Prostate gland (tissue), 2 donors: ENCODE measurements around the gene MORC3. TPM values are rescaled to one million over a fixed set of nuclear protein-coding genes. Genes with fewer than 3 reads are reported as not detected.
A peak's percentile ranks its signal among the peaks of the same experiment; 100 is the strongest.

ENCODE experiments used
- DNase-seq: peaks from one replicate; pipeline ENCODE4 v3.0.0-alpha.2; 2019; ENCODE audit warnings: low spot score
- H3K27ac ChIP-seq, 2 donors: fragments of 200-600 bp; sonication (generic); 2 replicates each; pipeline ENCODE4 v1.5.1; 2017 to 2019
- H3K27me3 ChIP-seq: fragments of 200-600 bp; sonication (generic); replicated peaks from 2 replicates; pipeline ENCODE4 v1.5.1; 2019; ENCODE audit not compliant: insufficient read depth
- H3K36me3 ChIP-seq, 2 donors: fragments of 200-600 bp; sonication (generic); 1 replicate in 1 of 2; 2 replicates in 1 of 2; pipeline versions ENCODE4 v1.5.1 to v1.8.1; 2017 to 2019
- H3K4me1 ChIP-seq: fragments of 200-600 bp; sonication (generic); replicated peaks from 2 replicates; pipeline ENCODE4 v1.5.1; 2019
- H3K4me3 ChIP-seq, 2 donors: fragments of 200-600 bp; sonication (generic); 2 replicates each; pipeline ENCODE4 v1.5.1; 2017 to 2019
- H3K9me3 ChIP-seq: fragments of 200-600 bp; sonication (generic); 2 replicates; pipeline ENCODE4 v1.5.1; 2017
- POLR2A ChIP-seq: fragments of 450-650 bp; IDR thresholded peaks from one replicate; pipeline ENCODE4 v1.6.1; 2016; ENCODE audit warnings: antibody characterized with exemption, mild to moderate bottlenecking
- POLR2AphosphoS5 ChIP-seq: sonication (generic); formaldehyde crosslinking; IDR thresholded peaks from one replicate; pipeline ENCODE4 v1.6.1; 2017; ENCODE audit warnings: antibody characterized with exemption
- WGBS: methylation state at CpG from one replicate; pipeline ENCODE4 v1.1.5; 2018; 5-methylcytosine and 5-hydroxymethylcytosine counted together
- intact Hi-C: fragments of 100-400 bp; cut with DNase I; formaldehyde crosslinking; loops from one replicate; pipeline ENCODE4 v1.14.2; 2022
- total RNA-seq, 2 donors: library from RNA; depleted of rRNA; stranded (reverse); fragments of >200 nt; gene quantifications; one replicate each; pipeline ENCODE4 v1.1.0, GENCODE V29; 2016
- TF ChIP-seq, protein P1 (sequence below), 4 experiments: fragments of 200-600 bp in 2 of 4; fragments of 450-650 bp in 2 of 4; sonication (generic) in 2 of 4; IDR thresholded peaks; 1 replicate in 3 of 4; 2 replicates in 1 of 4; pipeline ENCODE4 v1.5.1; 2016 to 2019; ENCODE audit warnings: antibody characterized with exemption in 4 of 4, mild to moderate bottlenecking in 2 of 4, moderate library complexity in 2 of 4

Gene MORC3
- total RNA-seq, 2 donors from 2014 or later: 34.8 to 42.0 TPM

DNA sequence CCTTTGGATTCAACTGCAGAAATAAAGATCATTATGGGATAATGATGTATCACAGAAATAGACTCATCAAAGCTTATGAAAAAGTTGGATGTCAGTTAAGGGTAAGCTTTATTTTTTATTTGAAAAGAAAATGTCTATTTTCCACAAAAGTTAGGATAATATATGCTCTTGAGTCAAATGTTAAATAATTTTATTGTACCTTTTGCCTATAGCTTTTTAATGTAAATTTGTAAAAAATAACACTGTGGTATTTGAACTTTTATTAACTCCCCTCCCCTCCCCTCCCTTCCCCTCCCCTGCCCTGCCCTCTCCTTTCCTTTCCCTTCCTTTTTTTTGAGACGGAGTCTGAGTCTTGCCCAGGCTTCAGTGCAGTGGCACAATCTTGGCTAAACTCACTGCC, 24.9 kb downstream of the MORC3 start:
- intact Hi-C loops: no loop called here
- H3K27ac ChIP-seq: no peak overlapping the region
- H3K4me3 ChIP-seq: no peak overlapping the region
- no peaks in the 10 kb centered on the region for H3K27me3 ChIP-seq
- H3K36me3 ChIP-seq: peaks cover 0 to 8% of the 10 kb centered on the region in 2 donors
- TF ChIP-seq, protein P1, sequence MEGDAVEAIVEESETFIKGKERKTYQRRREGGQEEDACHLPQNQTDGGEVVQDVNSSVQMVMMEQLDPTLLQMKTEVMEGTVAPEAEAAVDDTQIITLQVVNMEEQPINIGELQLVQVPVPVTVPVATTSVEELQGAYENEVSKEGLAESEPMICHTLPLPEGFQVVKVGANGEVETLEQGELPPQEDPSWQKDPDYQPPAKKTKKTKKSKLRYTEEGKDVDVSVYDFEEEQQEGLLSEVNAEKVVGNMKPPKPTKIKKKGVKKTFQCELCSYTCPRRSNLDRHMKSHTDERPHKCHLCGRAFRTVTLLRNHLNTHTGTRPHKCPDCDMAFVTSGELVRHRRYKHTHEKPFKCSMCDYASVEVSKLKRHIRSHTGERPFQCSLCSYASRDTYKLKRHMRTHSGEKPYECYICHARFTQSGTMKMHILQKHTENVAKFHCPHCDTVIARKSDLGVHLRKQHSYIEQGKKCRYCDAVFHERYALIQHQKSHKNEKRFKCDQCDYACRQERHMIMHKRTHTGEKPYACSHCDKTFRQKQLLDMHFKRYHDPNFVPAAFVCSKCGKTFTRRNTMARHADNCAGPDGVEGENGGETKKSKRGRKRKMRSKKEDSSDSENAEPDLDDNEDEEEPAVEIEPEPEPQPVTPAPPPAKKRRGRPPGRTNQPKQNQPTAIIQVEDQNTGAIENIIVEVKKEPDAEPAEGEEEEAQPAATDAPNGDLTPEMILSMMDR (IDR thresholded peaks at IDR 0.05): no peak
- no peak for TF ChIP-seq POLR2A
- TF ChIP-seq POLR2AphosphoS5: no peak
- H3K4me1 ChIP-seq: no peaks in the 10 kb centered on the region
- H3K9me3 ChIP-seq: no peaks in the 10 kb centered on the region
- 88% methylated on average over 1 of the region's 1 CpG for WGBS
- no peak for DNase-seq

GRCh38 chr21:36347278-36347961, 27.4 kb downstream of the MORC3 start:
- H3K27ac ChIP-seq: no peak overlapping the region
- WGBS: 27% methylated on average over 3 of the region's 3 CpGs
- peaks cover 0 to 8% of the 10 kb centered on the region in 2 donors for H3K36me3 ChIP-seq
- H3K9me3 ChIP-seq: no peaks in the 10 kb centered on the region
- no peak for DNase-seq
- H3K27me3 ChIP-seq: no peaks in the 10 kb centered on the region
- intact Hi-C loops: no loop called here
- no peak for TF ChIP-seq POLR2A
- TF ChIP-seq POLR2AphosphoS5: peak; percentile 81
- H3K4me1 ChIP-seq: no peaks in the 10 kb centered on the region
- H3K4me3 ChIP-seq: no peak overlapping the region

DNA sequence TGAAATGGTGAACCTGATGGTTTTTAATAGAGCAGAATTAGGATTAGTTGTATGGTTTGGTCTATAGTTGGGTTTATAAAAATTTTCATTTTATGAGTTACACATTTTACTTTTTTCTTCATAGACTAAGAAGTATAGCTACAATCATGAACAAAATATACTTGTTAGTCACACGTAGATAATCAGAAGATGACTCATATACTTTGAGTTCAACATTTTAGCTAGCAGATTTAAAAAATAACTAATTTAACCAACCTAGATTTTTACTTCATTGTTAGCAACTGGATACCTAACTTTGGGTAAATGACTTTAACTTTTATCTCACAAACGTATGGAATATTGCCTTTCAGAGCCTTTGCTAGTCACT, 27.9 kb downstream of the MORC3 start:
- Histone ChIP-seq H3K4me3 (no peak overlapping the region), H3K9me3 (no peaks in the 10 kb centered on the region), H3K27ac (no peak overlapping the region), H3K4me1 (no peaks in the 10 kb centered on the region), H3K36me3 (peaks cover 0 to 8% of the 10 kb centered on the region in 2 donors), H3K27me3 (no peaks in the 10 kb centered on the region)
- DNase-seq: no peak
- TF ChIP-seq, protein P1 (IDR thresholded peaks at IDR 0.05): no peak
- no peak for TF ChIP-seq POLR2A
- no peak for TF ChIP-seq POLR2AphosphoS5
- 93% methylated on average over 2 of the region's 2 CpGs for WGBS
- intact Hi-C loops: no loop called here

DNA sequence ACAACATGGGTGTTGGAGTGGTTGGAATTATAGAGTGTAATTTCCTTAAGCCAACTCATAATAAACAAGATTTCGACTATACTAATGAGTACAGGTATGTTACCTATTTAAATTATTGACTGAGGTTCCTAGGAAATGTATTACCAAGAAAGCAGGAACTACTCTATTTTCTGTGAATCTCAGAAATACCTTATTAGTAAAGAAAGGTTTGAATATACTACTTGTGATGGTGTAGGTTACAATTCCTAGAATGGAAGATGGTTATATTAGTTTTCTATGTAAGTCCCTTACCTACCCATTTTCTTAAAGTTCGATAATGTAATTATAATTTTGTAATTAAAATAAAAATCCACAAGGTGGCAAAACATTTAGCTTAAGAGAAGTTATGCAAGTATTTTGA, 29.3 kb downstream of the MORC3 start:
- Histone ChIP-seq H3K4me1 (no peaks in the 10 kb centered on the region), H3K36me3 (peaks cover 0 to 8% of the 10 kb centered on the region in 2 donors), H3K27ac (no peak overlapping the region), H3K27me3 (no peaks in the 10 kb centered on the region), H3K9me3 (no peaks in the 10 kb centered on the region), H3K4me3 (no peak overlapping the region)
- DNase-seq: no peak
- no peak for TF ChIP-seq POLR2AphosphoS5
- TF ChIP-seq POLR2A: no peak
- TF ChIP-seq, protein P1 (IDR thresholded peaks at IDR 0.05): no peak
- intact Hi-C loops: no loop called here
- WGBS: 95% methylated on average over 2 of the region's 2 CpGs

GRCh38 chr21:36350282-36350910, 30.4 kb downstream of the MORC3 start:
- WGBS: 95% methylated on average over 11 of the region's 11 CpGs
- TF ChIP-seq POLR2AphosphoS5 (no peak), POLR2A (no peak)
- TF ChIP-seq, protein P1 (IDR thresholded peaks at IDR 0.05): no peak
- no peaks in the 10 kb centered on the region for H3K27me3 ChIP-seq
- H3K9me3 ChIP-seq: no peaks in the 10 kb centered on the region
- intact Hi-C loops: no loop called here
- H3K4me1 ChIP-seq: no peaks in the 10 kb centered on the region
- DNase-seq: no peak
- no peak overlapping the region for H3K4me3 ChIP-seq
- H3K27ac ChIP-seq: no peak overlapping the region
- no peaks in the 10 kb centered on the region for H3K36me3 ChIP-seq
